Measurements from ENCODE around the gene KRTAP4-8. TPM values are rescaled to one million over a fixed set of nuclear protein-coding genes. Genes with fewer than 3 reads are reported as not detected.
"Not testable (repeated sequence)": the region's sequence is repeated elsewhere in the genome, so short reads cannot be mapped to it uniquely, and the experiment has no call there.

The KRTAP4-8 gene
- total RNA-seq, 1 donor from 2014 or later: not detected

- ATAC-seq (no peak), DNase-seq (no peak)
- intact Hi-C loops (cut with micrococcal nuclease): no loop called here
These were observed 26.2 kb downstream of the KRTAP4-8 start for GRCh38 chr17:41071606-41072360.

- no peak for DNase-seq
- intact Hi-C loops (cut with micrococcal nuclease): no loop called here
- ATAC-seq: no peak
These were observed 28.9 kb downstream of the KRTAP4-8 start for GRCh38 chr17:41069031-41069430.

DNA sequence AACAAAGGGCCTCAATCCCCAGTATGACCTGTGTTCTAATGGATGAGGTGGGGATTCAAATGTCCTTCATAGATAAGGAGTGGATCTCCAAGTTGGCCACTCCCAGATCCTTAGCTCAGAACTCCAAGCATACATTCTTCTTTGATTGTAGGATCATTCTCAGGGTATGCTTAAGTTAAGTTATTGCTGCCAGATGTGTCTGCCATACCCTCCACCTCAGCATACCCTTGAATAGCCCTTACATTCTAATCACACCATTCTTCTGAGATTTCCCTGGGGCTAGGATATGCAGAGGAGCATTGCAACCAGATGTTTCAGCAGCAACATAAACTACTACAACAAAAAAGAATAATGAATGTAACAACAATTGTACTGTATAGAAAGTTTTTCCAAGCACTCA, 30.7 kb downstream of the KRTAP4-8 start:
- DNase-seq (no peak), ATAC-seq (no peak)
- intact Hi-C loops (cut with micrococcal nuclease): no loop called here

GRCh38 chr17:41065829-41066624, 31.9 kb downstream of the KRTAP4-8 start, which contains the start of gene KRTAP2-4:
TSS of gene KRTAP2-4 (minus strand) at chr17:41065879. CDS start at chr17:41065845, 34 bp downstream.
- intact Hi-C loops (cut with micrococcal nuclease): no loop called here
- ATAC-seq (no peak), DNase-seq (no peak)

GRCh38 chr17:41065016-41065689, 32.8 kb downstream of the KRTAP4-8 start:
- DNase-seq; ATAC-seq; intact Hi-C loops (cut with micrococcal nuclease): not testable (repeated sequence)

GRCh38 chr17:41064301-41064700, 33.6 kb downstream of the KRTAP4-8 start:
- ATAC-seq: no peak
- intact Hi-C loops (cut with micrococcal nuclease): no loop called here
- no peak for DNase-seq

DNA sequence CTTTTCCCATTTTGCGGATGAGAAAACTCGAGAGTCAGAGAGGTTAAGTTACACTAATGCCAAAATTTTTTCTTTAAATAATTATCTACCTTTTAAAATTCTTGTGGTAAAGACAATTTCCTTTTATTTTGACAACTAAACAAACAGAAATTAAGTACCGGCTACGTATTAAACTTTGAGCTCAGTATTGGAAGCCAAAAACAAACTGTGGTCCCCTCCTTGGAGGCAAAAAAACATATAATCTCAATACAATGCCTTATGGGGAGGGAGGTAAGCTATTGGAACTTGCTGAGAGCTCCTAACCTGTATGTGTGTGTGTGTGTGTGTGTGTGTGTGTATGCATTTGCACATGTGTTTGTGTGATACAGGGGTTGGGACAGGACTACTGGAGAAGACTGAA, 34.5 kb downstream of the KRTAP4-8 start:
- ATAC-seq (no peak), DNase-seq (no peak)
- intact Hi-C loops (cut with micrococcal nuclease): no loop called here

GRCh38 chr17:41061964-41062363, 36.0 kb downstream of the KRTAP4-8 start:
- intact Hi-C loops (cut with micrococcal nuclease): no loop called here
- no peak for DNase-seq
- no peak for ATAC-seq

DNA sequence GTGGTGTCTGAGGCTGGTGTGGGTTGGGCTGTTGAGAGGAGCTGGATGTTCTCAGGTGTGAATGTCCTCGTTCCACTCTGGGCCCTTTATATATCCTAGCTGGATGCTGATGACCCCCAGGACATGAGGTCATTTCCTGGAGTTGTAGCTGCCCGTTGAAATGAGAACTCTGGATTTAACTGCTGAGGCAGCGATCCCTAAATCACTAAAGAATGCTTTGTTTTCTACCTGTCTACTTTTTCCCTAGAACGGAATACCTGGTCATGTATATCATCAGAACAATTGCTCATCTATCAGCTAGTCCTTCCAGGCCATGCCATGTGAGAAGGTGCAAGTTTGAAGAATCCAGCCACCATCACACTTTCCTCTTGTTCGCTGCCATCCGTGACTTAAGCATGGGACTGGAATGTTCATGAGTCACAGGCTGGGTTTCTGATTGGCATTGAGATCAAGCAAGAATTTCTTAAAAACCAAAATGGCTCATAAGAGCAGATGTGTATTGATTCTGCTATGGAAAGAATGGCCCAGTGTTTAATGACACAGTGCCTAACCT, 37.8 kb downstream of the KRTAP4-8 start, which contains the start of gene KRTAP2-3:
TSS of gene KRTAP2-3 (minus strand) at position 63 of the 553 bp plus-strand sequence. CDS start 64 bp downstream, outside the sequence.
- intact Hi-C loops (cut with micrococcal nuclease): no loop called here
- ATAC-seq: no peak
- DNase-seq: no peak

DNA sequence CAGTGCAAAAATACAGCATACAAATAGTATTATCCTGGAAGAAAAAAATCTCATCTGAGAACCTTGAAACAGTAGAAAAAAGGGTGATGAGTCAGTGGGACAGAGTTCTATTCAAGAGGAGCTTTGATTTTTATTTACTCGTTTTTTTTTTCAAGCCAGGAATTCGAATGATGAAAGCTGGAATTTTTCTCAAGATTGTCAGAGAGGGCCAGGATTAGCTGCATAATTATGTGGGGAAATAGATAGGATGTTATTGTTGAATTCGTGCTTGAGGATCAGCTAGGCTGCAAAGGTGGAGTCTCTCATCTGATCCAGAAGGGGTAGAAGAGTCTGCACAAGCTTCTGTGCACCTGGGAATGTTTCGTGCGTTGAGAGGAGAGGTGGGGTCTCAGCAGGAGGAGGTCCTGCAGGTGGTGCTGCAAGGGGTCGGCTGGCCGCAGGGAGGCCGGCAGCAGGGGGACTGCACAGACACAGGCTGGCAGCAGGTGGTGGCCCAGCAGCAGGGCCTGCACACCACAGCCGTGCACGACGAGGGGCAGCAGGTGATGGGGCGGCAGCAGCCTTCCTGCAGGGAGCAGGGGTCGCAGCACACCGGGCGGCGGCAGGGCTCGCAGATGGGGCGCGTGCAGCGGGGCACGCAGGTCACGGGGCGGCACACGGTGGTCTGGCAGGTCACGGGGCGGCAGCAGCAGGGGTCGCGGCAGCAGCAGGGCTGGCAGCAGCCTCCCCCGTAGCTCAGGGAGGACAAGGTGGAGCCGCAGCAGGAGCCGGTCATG, 38.5 kb downstream of the KRTAP4-8 start:
- ATAC-seq; DNase-seq; intact Hi-C loops (cut with micrococcal nuclease): not testable (repeated sequence)

GRCh38 chr17:41058741-41059140, 39.2 kb downstream of the KRTAP4-8 start:
- DNase-seq: no peak
- no peak for ATAC-seq
- intact Hi-C loops (cut with micrococcal nuclease): no loop called here

DNA sequence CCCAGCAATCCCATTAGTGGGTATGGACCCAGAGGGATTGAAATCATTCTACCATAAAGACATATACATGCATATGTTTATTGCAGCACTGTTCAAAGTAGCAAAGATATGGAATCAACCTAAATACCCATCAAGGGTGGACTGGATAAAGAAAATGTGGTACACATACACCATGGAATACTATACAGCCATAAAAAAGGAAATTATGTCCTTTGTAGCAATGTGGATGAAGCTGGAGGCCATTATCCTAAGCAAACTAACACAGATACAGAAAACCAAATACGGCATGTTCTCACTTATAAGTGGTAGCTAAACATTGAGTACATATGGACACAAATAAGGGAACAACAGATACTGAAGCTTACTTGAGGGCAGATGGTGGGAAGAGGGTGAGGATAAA, 40.4 kb downstream of the KRTAP4-8 start:
- no peak for DNase-seq
- no peak for ATAC-seq
- intact Hi-C loops (cut with micrococcal nuclease): no loop called here

DNA sequence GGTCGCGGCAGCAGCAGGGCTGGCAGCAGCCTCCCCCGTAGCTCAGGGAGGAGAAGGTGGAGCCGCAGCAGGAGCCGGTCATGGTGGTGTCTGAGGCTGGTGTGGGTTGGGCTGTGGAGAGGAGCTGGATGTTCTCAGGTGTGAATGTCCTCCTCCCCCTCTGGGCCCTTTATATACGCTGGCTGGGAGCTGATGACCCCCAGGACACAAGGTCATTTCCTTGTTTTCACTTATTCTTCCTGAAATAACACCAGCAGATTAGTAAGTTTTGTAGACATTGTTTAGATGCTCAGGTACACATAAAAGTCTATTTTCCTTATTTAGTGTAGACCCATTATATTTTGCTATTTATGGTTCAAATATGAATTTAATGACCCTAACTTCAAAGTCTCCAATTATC, 42.8 kb downstream of the KRTAP4-8 start, which contains the start of gene KRTAP2-2:
TSS of gene KRTAP2-2 (minus strand) at position 101 of the 400 bp plus-strand sequence. CDS start at position 82, 19 bp downstream.
- intact Hi-C loops (cut with micrococcal nuclease); ATAC-seq; DNase-seq: not testable (repeated sequence)

DNA sequence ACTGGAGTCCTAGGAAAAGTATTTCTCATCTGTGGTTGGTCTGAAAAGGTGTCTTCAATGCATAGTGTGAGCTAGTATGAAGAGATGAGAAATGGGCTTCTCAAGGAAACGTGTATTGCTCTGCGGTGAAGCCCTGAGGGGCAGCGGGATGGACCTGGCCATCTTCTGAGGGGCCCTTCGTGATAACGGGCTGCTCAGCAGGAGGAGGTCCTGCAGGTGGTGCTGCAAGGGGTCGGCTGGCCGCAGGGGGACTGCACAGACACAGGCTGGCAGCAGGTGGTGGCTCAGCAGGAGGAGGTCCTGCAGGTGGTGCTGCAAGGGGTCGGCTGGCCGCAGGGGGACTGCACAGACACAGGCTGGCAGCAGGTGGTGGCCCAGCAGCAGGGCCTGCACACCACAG, 43.4 kb downstream of the KRTAP4-8 start:
- ATAC-seq, DNase-seq: not testable (repeated sequence)
- intact Hi-C loops (cut with micrococcal nuclease): loop anchor here (5.0 kb wide), 1 partner anchor 47 kb away; the partner anchor contains the start of gene KRTAP3-1

GRCh38 chr17:41054025-41054424, 43.9 kb downstream of the KRTAP4-8 start:
- ATAC-seq: no peak
- intact Hi-C loops (cut with micrococcal nuclease): loop anchor here (5.0 kb wide), 1 partner anchor 47 kb away; the partner anchor contains the start of gene KRTAP3-1
- DNase-seq: no peak

DNA sequence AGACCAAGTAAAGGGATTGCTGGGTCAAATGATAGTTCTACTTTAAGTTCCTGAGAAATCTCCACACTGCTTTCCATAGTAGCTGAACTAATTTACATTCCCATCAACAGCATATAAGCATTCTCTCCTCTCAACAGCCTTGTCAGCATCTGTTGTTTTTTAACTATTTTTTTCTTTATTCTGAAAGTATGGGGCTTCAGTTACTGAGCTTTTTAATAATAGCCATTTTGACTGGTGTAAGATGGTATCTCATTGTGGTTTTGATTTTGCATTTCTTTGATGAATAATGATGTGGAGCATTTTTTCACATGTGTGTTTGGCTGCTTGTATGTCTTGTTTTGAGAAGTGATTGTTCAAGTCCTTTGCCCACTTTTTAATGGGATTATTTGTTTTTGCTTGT, 45.4 kb downstream of the KRTAP4-8 start:
- DNase-seq (no peak), ATAC-seq (no peak)
- intact Hi-C loops (cut with micrococcal nuclease): loop anchor here (5.0 kb wide), 1 partner anchor 45 kb away; the partner anchor contains the start of gene KRTAP3-1

GRCh38 chr17:41049110-41049509, 48.8 kb downstream of the KRTAP4-8 start:
- no peak for ATAC-seq
- intact Hi-C loops (cut with micrococcal nuclease): no loop called here
- no peak for DNase-seq

DNA sequence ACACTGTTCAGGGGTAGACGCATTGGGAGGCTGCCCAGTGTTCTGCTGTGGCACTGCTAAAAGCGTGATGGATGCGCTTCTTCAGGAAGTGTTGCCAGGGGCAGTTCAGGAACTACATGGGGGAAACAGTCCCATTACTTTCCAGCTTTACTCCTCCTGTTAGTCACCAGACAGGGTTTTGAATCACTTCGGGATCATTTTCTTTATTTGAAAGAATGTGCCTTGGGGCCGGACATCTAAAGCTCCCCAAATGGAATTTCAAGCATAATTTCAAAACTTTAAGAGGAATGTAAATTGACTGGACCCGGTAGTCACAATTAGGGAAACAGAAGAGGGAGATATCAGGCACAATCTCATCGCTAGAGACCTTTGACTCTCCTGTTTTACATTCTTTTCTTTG, 49.5 kb downstream of the KRTAP4-8 start:
- DNase-seq: no peak
- intact Hi-C loops (cut with micrococcal nuclease): no loop called here
- no peak for ATAC-seq
